GM18507 (cell line): ENCODE data around the gene CDK6.

Experiments
- DNase-seq: peaks from one replicate; pipeline ENCODE4 v3.0.0; 2011; ENCODE audit warnings: low read depth; ENCODE audit not compliant: insufficient read length; ENCODE audit errors: extremely low spot score
- FAIRE-seq: peaks from 2 replicates; lab custom pipeline; 2011; peaks lifted over from hg19 to GRCh38; lab: Jason Lieb, UNC

Gene CDK6

GRCh38 chr7:92831716-92832533 lies 4.4 kb downstream of the CDK6 start:
- DNase-seq (no peak), FAIRE-seq (no peak)

- DNase-seq (no peak), FAIRE-seq (peak; percentile 12)
These were observed 5.8 kb downstream of the CDK6 start for GRCh38 chr7:92830532-92831110.

GRCh38 chr7:92830027-92830426 lies 6.3 kb downstream of the CDK6 start:
- FAIRE-seq (no peak), DNase-seq (no peak)

DNA sequence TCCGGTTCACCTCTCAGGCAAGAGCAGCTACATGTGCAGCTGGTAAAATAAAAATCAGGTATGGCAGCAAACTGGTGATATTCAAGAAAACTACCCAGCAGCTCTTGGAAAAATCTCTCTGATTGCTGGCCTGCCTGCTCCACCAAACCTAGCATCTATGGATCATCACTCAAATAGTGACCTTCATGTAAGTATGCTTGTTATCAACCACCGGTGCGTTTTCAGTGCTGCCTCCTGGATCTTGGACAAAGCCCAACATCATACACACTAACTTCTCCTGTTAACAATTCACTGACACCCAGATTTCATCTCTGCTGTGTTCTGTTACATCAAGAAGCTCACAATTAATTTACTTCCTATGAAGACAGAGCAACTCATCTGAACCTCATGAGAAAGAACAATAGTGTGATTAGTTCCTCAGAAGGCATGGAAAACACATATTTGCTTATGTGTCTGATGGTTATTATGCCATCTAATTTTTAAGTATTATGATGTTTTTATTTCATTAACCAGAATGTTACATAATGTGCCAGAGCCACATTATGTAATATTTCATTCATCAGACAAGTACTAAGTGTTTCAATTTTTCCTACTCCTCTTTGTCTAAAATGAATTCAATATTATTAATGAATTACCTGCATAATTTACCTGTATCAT lies 8.8 kb downstream of the CDK6 start:
- no peak for DNase-seq
- FAIRE-seq = no peak

GRCh38 chr7:92826258-92826938 lies 10.0 kb downstream of the CDK6 start:
- FAIRE-seq = no peak
- no peak for DNase-seq

DNA sequence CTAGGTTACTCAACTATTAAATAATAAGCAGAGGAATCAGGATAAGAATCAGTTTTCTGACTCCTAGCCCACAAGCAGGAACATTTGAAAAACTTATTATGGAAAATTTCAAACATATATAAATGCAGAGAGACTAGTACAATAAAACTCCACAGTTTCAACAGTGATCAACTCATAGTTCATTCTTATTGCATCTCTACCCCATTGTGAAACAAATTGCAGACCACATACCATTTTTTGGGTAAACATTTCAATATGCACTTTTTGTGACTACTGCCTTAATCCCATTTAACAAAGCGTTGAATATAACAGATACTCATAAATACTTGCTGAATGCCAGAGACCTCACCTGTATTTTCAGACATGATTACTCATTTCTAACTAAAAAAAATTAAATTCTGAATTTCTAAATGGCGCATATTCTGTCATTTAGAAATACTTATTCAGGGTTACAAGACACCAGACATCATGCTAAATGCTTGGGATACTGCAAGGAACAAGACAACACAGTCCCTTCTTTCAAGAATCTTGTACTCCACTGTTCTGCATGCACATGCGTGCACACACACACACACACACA lies 11.4 kb downstream of the CDK6 start:
- DNase-seq (no peak), FAIRE-seq (no peak)

DNA sequence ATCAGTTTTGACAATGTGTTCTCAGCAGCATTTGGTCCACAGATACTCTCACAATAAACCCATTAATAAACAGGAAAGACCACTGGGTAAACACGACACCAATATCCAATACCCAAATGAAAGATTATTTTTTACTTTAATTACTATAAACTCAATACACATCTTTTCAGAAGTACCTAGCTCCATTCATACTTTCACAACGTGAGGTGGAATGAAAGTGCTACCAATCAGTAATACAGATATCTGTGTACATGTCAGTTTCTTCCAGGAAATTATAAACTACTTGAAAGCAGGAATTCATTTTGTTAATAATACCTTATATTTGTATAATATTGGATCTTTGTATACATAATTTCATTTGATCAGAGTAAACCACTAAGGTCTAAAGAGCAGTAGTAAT lies 11.9 kb downstream of the CDK6 start:
- DNase-seq = no peak
- FAIRE-seq = no peak

DNA sequence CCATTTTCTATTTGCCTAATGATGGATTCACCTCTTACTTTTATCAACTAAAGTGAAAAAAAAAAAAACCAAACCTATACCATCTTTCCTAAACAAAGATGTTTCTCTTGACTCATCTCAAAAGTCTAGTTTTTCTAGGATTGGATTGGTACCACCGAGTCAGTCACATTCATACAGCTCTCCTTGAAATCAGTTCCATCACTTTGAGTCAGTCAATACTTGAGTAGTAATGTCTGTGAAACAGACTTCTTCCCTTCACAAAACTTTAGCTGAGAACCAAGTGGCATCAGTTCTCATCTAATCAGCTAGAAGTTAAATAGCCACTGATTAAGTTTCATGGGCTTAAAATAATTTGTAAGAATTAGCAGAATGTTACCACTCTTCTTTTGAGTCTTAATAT lies 13.3 kb downstream of the CDK6 start:
- FAIRE-seq (no peak), DNase-seq (no peak)

GRCh38 chr7:92820191-92820590 lies 16.2 kb downstream of the CDK6 start:
- no peak for DNase-seq
- no peak for FAIRE-seq

GRCh38 chr7:92817398-92817797 lies 19.0 kb downstream of the CDK6 start:
- DNase-seq = no peak
- no peak for FAIRE-seq

DNA sequence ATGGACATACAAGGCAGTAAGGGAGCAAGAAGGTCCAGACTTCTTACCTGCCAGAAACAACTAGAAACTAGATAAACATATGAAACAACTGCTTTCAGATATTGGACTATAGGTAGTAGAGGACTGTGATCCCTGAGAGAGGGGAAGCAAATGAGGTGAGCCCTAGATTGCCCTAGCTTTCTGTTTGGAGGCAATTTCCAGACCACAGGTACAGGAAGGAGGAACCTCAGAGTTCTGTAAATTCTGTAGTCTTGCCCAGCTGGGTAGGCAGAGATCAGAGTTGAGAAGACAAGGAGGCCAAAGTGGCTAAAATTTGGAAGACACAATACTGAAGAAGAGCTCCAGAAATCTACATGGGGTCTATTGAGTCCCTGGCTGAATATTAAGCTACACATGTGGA lies 21.0 kb downstream of the CDK6 start:
- FAIRE-seq (peak; percentile 35), DNase-seq (no peak)

DNA sequence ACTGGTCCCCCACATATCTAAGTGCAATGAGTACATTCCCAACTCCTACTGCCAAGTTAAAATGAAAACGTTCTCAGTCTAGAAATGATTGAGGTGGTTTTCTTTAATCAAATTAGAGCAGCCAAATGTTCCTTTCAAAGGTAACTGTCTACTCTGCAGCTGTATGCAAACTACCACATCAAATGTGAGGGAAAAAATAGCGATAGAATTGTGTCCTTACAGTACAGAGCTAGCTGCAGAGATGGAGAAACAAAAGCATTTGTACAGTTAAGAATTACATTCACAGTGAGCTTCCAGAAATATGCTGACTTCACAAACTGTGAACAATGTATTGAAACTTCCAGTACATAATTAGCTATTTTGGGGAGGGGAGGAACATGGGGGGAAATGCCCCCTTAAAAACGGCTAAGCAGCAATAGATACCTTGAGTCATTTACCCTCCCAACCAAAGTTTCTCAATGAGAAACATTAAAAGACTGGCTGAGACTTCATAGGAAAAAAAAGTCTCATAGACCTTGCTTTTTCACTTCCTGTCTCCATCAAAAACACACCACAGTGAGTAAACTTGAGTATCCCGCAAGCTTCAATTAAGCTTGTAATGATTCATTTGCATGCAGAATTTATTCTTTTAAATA lies 22.9 kb downstream of the CDK6 start:
- DNase-seq = no peak
- FAIRE-seq = peak; percentile 86

GRCh38 chr7:92811158-92811557 lies 25.2 kb downstream of the CDK6 start:
- FAIRE-seq = no peak
- no peak for DNase-seq

GRCh38 chr7:92809760-92810573 lies 26.4 kb downstream of the CDK6 start:
- peak; percentile 99 for FAIRE-seq
- peak; percentile 33 for DNase-seq

DNA sequence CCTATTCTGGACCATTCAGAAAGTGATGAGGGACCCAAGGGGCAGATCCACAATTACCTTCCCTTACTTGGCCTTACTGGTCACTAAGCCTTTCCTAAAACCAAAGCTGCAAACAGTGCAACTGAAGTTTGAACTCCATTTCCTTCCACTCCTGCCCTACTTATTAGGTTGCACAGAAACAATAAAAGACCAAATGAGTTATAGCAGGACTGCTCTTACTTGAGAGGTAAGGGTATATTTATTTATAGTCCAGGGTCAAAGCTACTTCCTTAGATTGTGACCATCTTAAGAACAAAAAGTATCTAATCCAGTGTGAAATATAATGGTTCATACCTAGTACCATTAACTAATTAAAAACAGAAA lies 27.0 kb downstream of the CDK6 start:
- DNase-seq = no peak

DNA sequence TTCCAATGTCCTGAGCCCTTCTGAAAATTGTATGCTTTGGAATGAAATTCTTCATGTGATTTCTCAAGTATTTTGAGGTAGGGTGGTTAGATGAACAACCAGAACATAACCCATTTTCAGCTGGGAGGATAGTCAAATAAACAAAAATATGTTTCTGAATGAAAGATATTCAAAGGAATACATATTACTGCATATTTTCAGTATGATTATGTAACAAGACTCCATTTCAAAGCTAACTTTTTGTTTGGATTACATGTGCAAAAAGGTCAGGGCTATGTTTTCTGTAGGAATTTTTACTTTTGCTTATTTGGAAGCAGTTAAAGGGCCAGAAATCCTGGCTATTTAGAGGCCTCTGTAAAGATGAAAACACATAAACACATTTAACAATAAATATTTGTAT lies 27.7 kb downstream of the CDK6 start:
- DNase-seq = no peak
- FAIRE-seq = no peak

More for the DNA sequence above, 27.0 kb downstream of the CDK6 start:
- FAIRE-seq = no peak

GRCh38 chr7:92808006-92808405 lies 28.4 kb downstream of the CDK6 start:
- FAIRE-seq (no peak), DNase-seq (no peak)

DNA sequence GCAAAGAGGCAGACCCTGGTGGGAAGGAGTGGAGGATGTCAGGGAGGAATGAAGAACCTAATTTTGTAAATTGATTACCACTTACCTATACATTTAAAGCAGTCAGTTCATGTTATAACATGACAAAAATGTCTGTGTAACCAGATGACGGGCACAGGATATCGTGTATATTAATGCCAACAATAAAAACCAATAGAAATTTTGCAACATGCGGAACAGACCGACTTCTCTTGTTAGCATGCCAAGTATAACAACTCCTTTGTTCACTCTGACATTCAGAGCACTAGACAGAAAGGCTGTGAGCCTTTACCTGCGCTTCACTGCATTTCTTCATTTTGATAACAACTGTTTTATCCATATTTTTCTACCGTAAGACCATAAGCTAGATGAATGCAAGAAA lies 29.9 kb downstream of the CDK6 start:
- no peak for DNase-seq
- FAIRE-seq = no peak

DNA sequence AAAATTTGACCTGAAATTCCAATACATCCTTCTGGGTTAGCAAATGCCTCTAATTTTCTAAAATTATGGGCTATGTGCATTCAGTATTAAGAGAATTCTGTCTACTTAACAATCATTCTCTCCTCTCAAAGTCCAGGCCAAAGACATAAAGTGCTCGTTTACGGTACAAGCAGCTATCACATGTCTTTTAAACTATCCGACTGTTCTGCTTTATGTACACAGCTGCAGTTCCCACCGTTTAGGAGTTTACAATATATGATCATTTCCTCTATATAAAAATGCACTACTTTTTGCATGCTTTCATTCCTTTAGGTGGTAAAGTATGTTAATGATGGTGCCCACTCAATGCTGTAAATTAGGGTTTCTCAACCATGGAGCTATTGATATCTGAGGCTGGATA lies 34.0 kb downstream of the CDK6 start:
- no peak for FAIRE-seq
- no peak for DNase-seq
